GM10266 (cell line): Measurements from ENCODE around the gene NFKBIB.
"Not testable (repeated sequence)": the region's sequence is repeated elsewhere in the genome, so short reads cannot be mapped to it uniquely, and the experiment has no call there.

ENCODE experiments used
- DNase-seq: peaks from one replicate; pipeline ENCODE4 v3.0.0; 2012; ENCODE audit errors: extremely low spot score
- TF ChIP-seq, protein P1 (sequence below): IDR thresholded peaks from 2 replicates; pipeline ENCODE4 v1.5.1; 2012; ENCODE audit warnings: mild to moderate bottlenecking, low read depth; ENCODE audit not compliant: control insufficient read depth, insufficient read depth; ENCODE audit errors: missing control alignments

The NFKBIB gene

DNA sequence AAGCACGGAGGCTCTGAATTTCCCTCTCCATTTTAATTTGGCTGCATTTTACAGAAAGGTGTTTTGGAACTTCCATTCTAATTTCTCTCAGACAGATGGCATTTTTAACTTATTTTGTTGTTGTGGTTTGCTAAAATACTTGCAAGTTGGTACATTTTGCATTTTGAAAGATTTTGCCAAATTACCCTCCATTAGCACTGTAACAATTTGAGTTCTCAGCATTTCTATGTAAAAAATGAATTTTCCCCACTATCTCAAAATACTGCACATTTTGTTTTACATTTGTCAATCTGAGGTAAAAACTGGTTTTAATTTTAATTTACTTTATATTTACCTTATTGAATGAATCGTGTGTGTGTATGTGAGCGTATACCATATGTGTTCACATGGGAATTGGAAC, 43.0 kb upstream of the NFKBIB start:
- DNase-seq = no peak
- TF ChIP-seq, protein P1, sequence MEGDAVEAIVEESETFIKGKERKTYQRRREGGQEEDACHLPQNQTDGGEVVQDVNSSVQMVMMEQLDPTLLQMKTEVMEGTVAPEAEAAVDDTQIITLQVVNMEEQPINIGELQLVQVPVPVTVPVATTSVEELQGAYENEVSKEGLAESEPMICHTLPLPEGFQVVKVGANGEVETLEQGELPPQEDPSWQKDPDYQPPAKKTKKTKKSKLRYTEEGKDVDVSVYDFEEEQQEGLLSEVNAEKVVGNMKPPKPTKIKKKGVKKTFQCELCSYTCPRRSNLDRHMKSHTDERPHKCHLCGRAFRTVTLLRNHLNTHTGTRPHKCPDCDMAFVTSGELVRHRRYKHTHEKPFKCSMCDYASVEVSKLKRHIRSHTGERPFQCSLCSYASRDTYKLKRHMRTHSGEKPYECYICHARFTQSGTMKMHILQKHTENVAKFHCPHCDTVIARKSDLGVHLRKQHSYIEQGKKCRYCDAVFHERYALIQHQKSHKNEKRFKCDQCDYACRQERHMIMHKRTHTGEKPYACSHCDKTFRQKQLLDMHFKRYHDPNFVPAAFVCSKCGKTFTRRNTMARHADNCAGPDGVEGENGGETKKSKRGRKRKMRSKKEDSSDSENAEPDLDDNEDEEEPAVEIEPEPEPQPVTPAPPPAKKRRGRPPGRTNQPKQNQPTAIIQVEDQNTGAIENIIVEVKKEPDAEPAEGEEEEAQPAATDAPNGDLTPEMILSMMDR = no peak

DNA sequence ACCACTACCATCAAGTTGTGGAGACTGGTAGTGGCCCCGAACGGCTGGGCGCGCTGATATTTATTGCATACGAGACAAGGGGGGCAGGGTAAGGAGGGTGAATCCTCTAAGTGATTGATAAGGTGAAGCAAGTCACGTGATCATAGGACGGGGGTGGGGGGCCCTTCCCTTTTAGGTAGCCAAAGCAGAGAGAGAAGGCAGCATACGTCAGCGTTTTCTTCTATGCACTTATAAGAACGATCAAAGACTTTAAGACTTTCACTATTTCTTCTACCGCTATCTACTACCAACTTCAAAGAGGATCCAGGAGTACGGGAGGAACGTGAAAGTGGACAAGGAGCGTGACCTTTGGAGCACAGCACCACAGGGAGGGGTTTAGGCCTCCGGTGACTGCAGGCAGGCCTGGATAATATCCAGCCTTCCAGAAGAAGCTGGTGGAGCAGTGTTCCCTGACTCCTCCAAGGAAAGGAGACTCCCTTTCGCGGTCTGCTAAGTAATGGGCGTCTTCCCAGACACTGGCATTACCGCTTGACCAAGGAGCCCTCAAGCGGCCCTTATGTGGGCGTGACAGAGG, 40.1 kb upstream of the NFKBIB start:
- DNase-seq = not testable (repeated sequence)

DNA sequence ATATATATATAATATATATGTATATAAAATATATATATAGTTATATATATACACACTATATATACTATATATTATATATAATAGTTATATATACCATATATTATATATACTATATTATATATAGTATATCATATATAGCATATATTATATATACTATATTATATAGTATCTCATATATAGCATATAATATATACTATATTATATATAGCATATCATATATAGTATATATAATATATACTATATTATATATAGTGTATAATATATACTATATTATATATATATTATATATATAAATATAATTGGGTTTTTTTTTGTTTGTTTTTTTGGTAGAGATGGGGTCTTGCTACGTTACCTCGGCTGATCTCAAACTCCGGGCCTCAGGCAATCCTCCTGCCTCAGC, 38.4 kb upstream of the NFKBIB start:
- TF ChIP-seq, protein P1 = no peak
- no peak for DNase-seq

DNA sequence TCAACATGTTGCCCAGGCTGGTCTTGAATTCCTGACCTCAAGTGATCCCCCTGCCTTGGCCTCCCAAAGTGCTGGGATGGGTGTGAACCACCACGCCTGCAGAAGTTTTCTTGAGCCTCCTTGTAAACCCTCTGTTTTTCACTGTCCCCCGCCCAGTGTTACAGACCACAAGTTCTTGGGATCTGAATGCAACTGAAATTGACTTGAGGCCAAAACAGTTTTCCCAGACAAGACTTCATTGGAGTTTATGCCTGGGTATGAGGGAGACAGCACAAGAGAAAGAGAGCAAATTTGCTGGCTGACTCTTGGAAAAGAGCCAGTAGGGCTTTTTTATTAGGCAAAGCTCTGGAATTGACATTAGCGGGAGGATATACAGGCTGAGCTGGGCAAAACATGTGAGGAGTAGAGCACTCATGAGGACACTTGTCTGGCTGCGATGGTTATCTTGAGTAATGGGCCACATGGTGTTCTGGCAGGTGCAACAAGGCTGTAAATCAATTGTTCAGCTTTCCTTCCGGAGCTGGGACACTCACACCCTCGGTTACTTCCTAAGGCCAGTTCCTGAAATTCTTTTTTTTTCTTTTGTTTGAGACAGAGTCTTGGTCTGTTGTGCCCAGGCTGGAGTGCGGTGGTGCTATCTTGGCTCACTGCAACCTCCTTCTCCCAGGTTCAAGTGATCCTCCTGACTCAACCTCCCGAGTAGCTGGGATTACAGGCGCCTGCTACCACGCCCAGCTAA, 37.3 kb upstream of the NFKBIB start:
- TF ChIP-seq, protein P1 = no peak
- no peak for DNase-seq

DNA sequence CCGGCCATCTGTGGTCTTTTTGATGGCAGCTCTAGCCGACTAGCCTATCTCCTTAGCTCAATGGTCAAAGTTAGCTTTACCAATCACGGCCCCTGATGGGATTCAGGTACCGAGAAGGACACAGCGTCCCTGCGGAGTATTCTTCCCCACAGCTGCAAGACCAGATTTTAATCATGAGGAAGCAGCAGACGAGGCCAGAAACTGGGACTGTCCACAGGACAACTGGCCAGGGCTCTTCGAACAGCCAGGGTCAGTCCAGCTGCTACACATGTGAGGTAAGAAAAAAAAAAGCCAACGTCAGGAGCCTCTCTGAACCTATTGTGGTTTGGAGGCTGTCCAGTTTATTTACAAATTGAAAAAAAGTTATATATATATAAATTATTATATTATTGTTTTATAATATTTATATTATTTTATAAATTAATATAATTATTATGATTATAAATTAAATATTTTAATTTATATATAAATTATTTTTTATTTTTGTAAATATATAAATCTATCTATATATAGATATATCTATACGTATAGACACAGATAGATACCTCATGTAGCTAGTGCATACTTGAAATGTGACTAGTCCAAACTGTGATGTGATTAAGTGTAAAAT, 32.5 kb upstream of the NFKBIB start:
- no peak for DNase-seq

DNA sequence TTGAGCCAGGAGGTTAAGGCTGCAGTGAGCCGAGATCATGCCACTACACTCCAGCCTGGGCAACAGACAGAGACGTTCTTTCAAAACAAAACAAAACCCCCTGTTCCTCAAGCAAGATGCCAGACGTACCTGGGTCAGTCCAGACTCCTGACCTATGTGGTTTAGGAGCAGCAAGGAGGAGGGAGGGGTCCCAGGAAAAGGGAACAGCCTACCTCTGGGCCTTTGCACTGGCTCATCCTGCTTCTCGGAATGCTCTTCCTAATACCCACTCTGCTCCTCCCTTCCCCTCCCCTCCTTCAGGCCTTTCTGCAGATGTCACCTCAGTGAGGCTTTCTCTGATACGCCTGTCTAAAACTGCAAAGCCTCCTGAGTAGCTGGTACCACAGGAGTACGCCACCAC, 31.2 kb upstream of the NFKBIB start:
- TF ChIP-seq, protein P1 = no peak
- DNase-seq = no peak

More for the DNA sequence above, 32.5 kb upstream of the NFKBIB start:
- TF ChIP-seq, protein P1 = no peak

DNA sequence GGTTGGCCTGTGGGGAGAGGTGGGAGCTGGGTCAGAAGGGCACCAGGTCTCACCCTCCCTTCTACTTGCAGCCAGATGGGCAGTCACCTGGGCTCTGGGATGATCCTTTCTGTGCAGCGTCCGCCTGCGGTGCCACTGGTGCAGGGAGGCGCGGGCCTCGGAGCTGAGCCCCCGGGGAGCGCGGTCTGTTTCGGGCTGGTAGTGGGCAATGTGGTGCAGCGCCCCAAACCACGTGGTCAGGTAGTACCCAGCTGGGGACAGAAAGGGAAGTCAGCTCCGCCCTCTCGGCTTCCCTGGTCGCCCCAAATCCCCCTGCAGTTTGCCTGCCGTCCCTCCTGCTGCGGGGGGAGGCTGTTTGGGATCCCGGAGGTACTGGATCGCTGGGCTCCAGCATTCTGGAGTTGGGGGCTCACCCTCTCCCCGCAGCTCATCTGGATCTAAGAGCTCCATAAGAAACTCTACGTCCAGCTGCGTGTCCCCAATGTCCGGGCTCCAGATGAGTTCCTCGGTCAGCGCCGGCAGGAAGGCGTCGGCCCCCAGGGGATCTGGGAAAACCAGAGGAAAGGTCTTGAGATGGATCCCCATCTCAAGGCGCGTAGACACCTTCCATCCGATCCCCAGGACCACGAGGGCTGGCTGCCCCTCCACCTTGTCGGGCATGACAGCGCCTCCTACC, 30.5 kb upstream of the NFKBIB start:
- DNase-seq = no peak
- TF ChIP-seq, protein P1 = no peak
